Tibial artery (tissue), 4 donors: ENCODE measurements around the gene COL4A2.
A peak's percentile ranks its signal among the peaks of the same experiment; 100 is the strongest.

ENCODE experiments used
- DNase-seq, 2 donors: peaks; one replicate each; pipeline ENCODE4 v3.0.0-alpha.2; 2019
- H3K27ac ChIP-seq, 2 donors: fragments of 200-600 bp; sonication (generic) in 1 of 2; 1 replicate in 1 of 2; 2 replicates in 1 of 2; pipeline ENCODE4 v1.5.1; 2018 to 2019; ENCODE audit warnings: mild to moderate bottlenecking in 1 of 2
- H3K27me3 ChIP-seq, 2 donors: fragments of 200-600 bp; sonication (generic) in 1 of 2; one replicate each; pipeline versions ENCODE4 v1.5.1 to v1.6.0; 2016 to 2019
- H3K36me3 ChIP-seq, 3 donors: fragments of 200-600 bp; sonication (generic) in 2 of 3; one replicate each; pipeline ENCODE4 v1.5.1; 2016 to 2019; ENCODE audit warnings: mild to moderate bottlenecking in 2 of 3
- H3K4me1 ChIP-seq, 4 donors: fragments of 200-600 bp; sonication (generic) in 2 of 4; 1 replicate in 3 of 4; 2 replicates in 1 of 4; pipeline ENCODE4 v1.5.1; 2016 to 2019
- H3K4me3 ChIP-seq, 2 donors: fragments of 200-600 bp; sonication (generic) in 1 of 2; 1 replicate in 1 of 2; 2 replicates in 1 of 2; pipeline ENCODE4 v1.5.1; 2018 to 2019; ENCODE audit warnings: mild to moderate bottlenecking in 2 of 2
- H3K9me3 ChIP-seq, 3 donors: fragments of 200-600 bp; sonication (generic) in 1 of 3; one replicate each; pipeline ENCODE4 v1.5.1; 2016 to 2019
- intact Hi-C: fragments of 100-400 bp; cut with DNase I; formaldehyde crosslinking; loops from one replicate; pipeline ENCODE4 v1.15.0; 2023; ENCODE audit warnings: low total_unique reads
- TF ChIP-seq, protein P1 (sequence below), 2 experiments: fragments of 200-600 bp in 1 of 2; fragments of 450-650 bp in 1 of 2; IDR thresholded peaks; one replicate each; pipeline ENCODE4 v1.5.1; 2017 to 2019; ENCODE audit warnings: antibody characterized with exemption in 2 of 2, mild to moderate bottlenecking in 1 of 2, moderate library complexity in 1 of 2

Gene COL4A2

GRCh38 chr13:110499621-110500281 is 192.7 kb downstream of the COL4A2 start:
- H3K4me1 ChIP-seq: no peaks in the 10 kb centered on the region
- H3K9me3 ChIP-seq: no peaks in the 10 kb centered on the region
- H3K36me3 ChIP-seq: peaks cover 93 to 100% (median 100%) of the 10 kb centered on the region in 3 donors
- peak overlapping the region in 1 of 2 donors; percentile 25 for H3K27ac ChIP-seq
- no peak overlapping the region for H3K4me3 ChIP-seq
- TF ChIP-seq, protein P1, sequence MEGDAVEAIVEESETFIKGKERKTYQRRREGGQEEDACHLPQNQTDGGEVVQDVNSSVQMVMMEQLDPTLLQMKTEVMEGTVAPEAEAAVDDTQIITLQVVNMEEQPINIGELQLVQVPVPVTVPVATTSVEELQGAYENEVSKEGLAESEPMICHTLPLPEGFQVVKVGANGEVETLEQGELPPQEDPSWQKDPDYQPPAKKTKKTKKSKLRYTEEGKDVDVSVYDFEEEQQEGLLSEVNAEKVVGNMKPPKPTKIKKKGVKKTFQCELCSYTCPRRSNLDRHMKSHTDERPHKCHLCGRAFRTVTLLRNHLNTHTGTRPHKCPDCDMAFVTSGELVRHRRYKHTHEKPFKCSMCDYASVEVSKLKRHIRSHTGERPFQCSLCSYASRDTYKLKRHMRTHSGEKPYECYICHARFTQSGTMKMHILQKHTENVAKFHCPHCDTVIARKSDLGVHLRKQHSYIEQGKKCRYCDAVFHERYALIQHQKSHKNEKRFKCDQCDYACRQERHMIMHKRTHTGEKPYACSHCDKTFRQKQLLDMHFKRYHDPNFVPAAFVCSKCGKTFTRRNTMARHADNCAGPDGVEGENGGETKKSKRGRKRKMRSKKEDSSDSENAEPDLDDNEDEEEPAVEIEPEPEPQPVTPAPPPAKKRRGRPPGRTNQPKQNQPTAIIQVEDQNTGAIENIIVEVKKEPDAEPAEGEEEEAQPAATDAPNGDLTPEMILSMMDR (IDR thresholded peaks at IDR 0.05): no peak
- intact Hi-C loops: loop anchor here (10.0 kb wide), 1 partner anchor 55 kb away; no protein-coding TSS in a partner anchor
- no peaks in the 10 kb centered on the region for H3K27me3 ChIP-seq
- no peak for DNase-seq

DNA sequence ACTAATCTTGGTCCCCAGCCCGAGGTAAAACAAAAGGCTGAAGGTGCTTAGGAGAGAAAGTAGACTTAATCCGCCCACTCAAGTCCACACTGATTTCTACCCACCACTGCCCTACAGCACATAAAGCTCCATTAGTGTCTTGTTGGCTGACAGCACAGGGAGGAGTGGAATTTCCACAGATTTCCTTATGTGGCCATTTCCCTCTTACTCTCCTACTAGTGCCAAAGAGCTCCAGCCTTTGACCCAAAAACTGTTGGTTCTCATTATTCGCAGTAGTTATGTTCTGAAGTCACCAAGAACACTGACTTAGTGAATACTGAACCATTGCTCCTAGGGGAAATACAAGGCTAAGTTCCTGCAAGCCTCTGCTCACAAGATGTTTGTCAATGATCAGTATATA is 193.3 kb downstream of the COL4A2 start:
- intact Hi-C loops: loop anchor here (10.0 kb wide), 1 partner anchor 54 kb away; no protein-coding TSS in a partner anchor
- Histone ChIP-seq H3K27ac (peak overlapping the region in 1 of 2 donors; percentile 25), H3K36me3 (peaks cover 87 to 100% (median 96%) of the 10 kb centered on the region in 3 donors), H3K4me3 (no peak overlapping the region), H3K9me3 (no peaks in the 10 kb centered on the region), H3K27me3 (no peaks in the 10 kb centered on the region), H3K4me1 (peaks cover 0 to 1% (median 0%) of the 10 kb centered on the region in 4 donors)
- DNase-seq: no peak
- TF ChIP-seq, protein P1 (IDR thresholded peaks at IDR 0.05): no peak

DNA sequence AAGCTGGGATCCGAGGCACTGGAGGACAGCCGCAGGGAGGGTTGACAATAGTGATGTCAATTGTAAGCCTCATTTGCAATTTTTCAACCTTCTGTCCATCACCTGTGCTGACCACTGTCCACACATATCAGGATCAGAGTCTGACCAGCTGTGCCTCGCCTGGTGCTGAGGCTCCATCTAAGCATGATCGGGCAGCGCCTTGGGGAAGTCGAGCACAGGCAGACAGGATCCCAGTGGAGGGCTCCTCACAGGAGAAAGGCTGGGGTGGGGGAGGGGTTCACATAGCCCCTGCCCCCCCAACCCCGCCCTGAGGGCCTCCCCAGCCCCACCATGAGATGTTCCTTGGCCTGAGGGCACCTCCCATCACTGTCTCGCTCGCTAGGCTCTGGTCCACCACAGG is 194.1 kb downstream of the COL4A2 start:
- TF ChIP-seq, protein P1 (IDR thresholded peaks at IDR 0.05): no peak
- Histone ChIP-seq H3K4me1 (peaks cover 0 to 10% (median 4%) of the 10 kb centered on the region in 4 donors), H3K27ac (peak overlapping the region in 1 of 2 donors; percentile 54), H3K36me3 (peaks cover 79 to 100% (median 96%) of the 10 kb centered on the region in 3 donors), H3K9me3 (no peaks in the 10 kb centered on the region), H3K4me3 (no peak overlapping the region), H3K27me3 (no peaks in the 10 kb centered on the region)
- intact Hi-C loops: loop anchor here (10.0 kb wide), 1 partner anchor 54 kb away; no protein-coding TSS in a partner anchor
- DNase-seq: no peak

DNA sequence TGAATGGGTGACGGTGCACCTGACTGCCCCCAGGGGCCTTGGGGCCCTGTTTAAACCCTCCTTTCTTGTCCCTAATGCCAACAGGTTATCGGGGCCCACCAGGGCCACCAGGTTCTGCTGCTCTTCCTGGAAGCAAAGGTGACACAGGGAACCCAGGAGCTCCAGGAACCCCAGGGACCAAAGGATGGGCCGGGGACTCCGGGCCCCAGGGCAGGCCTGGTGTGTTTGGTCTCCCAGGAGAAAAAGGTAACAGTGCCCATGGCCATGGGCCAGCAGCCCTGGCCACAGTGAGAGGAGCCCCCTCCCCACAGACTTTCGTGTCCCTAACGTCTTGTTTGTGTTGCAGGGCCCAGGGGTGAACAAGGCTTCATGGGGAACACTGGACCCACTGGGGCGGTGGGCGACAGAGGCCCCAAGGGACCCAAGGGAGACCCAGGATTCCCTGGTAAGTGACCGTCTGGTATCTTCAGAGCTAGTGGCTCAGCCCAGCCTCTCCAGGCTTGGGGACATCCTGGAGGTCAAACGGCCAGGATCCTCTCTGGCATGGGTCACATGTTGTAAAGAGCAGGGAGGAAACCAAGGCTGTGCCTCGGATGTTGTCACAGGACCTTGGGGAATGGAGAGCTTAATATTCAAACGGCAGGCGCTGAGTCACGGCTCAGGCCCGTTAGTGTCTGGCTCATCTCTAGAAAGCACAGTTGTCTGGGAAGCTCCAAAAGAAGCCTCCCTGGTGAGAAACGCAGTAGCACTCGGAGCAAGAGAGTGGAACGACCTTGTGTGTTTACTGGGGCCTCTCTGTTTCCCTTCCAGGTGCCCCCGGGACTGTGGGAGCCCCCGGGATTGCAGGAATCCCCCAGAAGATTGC is 196.2 kb downstream of the COL4A2 start:
- H3K4me3 ChIP-seq: no peak overlapping the region
- intact Hi-C loops: loop anchor here (10.0 kb wide), 1 partner anchor 52 kb away; no protein-coding TSS in a partner anchor
- no peaks in the 10 kb centered on the region for H3K9me3 ChIP-seq
- DNase-seq: no peak
- H3K27me3 ChIP-seq: no peaks in the 10 kb centered on the region
- TF ChIP-seq, protein P1 (IDR thresholded peaks at IDR 0.05): no peak
- peaks cover 0 to 30% (median 22%) of the 10 kb centered on the region in 4 donors for H3K4me1 ChIP-seq
- H3K27ac ChIP-seq: peak overlapping the region; percentile 54 to 62
- H3K36me3 ChIP-seq: peaks cover 70 to 99% (median 94%) of the 10 kb centered on the region in 3 donors

- DNase-seq: no peak
- Histone ChIP-seq H3K9me3 (no peaks in the 10 kb centered on the region), H3K27me3 (no peaks in the 10 kb centered on the region), H3K36me3 (peaks cover 69 to 98% (median 94%) of the 10 kb centered on the region in 3 donors), H3K4me1 (peaks cover 0 to 36% (median 22%) of the 10 kb centered on the region in 4 donors), H3K4me3 (no peak overlapping the region), H3K27ac (peak overlapping the region; percentile 54 to 62)
- intact Hi-C loops: loop anchor here (10.0 kb wide), 1 partner anchor 51 kb away; no protein-coding TSS in a partner anchor
- TF ChIP-seq, protein P1 (IDR thresholded peaks at IDR 0.05): no peak
Measured at GRCh38 chr13:110503979-110504499, 197.0 kb downstream of the COL4A2 start.
